Measurements from ENCODE around the gene SPACA1. TPM values are rescaled to one million over a fixed set of nuclear protein-coding genes. Genes with fewer than 3 reads are reported as not detected.

SPACA1 gene
- total and polyA plus RNA-seq, 2 of the 4 experiments (the other 2 are of a cell fraction): not detected

- dilution Hi-C loops (cut with HindIII; ENCODE audit: low sequenced_read_pairs, unreplicated experiment): no loop called here
- no peak overlapping the region for H2BK15ac ChIP-seq (ENCODE audit: low read depth, low read length)
- no peaks in the 10 kb centered on the region for H3K9me1 ChIP-seq (ENCODE audit: insufficient read depth, low read length)
- no peak overlapping the region for H3K4ac ChIP-seq (ENCODE audit: low read depth, low read length)
- no peak overlapping the region for H2BK120ac ChIP-seq (ENCODE audit: low read depth, low read length)
- no peaks in the 10 kb centered on the region for H3K9me3 ChIP-seq (ENCODE audit: control insufficient read depth, insufficient read depth, low read length)
- no peak overlapping the region for H4K91ac ChIP-seq (ENCODE audit: insufficient read depth, low read depth, low read length)
- no TSS peak for BruUV-seq (replicated peaks)
- no peaks in the 10 kb centered on the region for H3K36me3 ChIP-seq (ENCODE audit: control insufficient read depth, insufficient read depth, low read length)
- H2BK20ac ChIP-seq (ENCODE audit: low read depth, low read length): no peak overlapping the region
- no peak overlapping the region for H3K18ac ChIP-seq (ENCODE audit: low read depth, low read length)
- no peaks in the 10 kb centered on the region for H3K4me1 ChIP-seq (ENCODE audit: control insufficient read depth, insufficient read depth, low read length)
- no peak overlapping the region for H3K4me2 ChIP-seq (ENCODE audit: low read depth, low read length)
- POLR2A ChIA-PET (ENCODE audit: unreplicated experiment): no interaction called here
- no peaks in the 10 kb centered on the region for H4K20me1 ChIP-seq (ENCODE audit: insufficient read depth, low read length)
- no peak overlapping the region for H2AK5ac ChIP-seq (ENCODE audit: low read depth, low read length)
- intact Hi-C loops (cut with micrococcal nuclease): no loop called here
- no peak overlapping the region for H3K27ac ChIP-seq (ENCODE audit: insufficient read depth, low read length)
- H3K56ac ChIP-seq (ENCODE audit: extremely low read depth, insufficient read depth, low read length): no peak overlapping the region
- no peak overlapping the region for H3K9ac ChIP-seq (ENCODE audit: low read depth, low read length)
- TF ChIP-seq RCOR1 (IDR thresholded peaks at IDR 0.05; ENCODE audit: insufficient replicate concordance, low read length) (no peak), USF2 (IDR thresholded peaks at IDR 0.05; ENCODE audit: low read depth, low read length) (no peak), ELK1 (IDR thresholded peaks at IDR 0.05; ENCODE audit: borderline replicate concordance, low read depth, low read length) (no peak), POLR2A (IDR thresholded peaks at IDR 0.05; ENCODE audit: low read depth, low read length) (no peak), CHD1 (IDR thresholded peaks at IDR 0.05; ENCODE audit: low read depth, low read length) (no peak), NFE2L2 (IDR thresholded peaks at IDR 0.05; ENCODE audit: low read depth, low read length) (no peak), SMC3 (IDR thresholded peaks at IDR 0.05; ENCODE audit: low read depth, low read length) (no peak), CEBPB (IDR thresholded peaks at IDR 0.05; ENCODE audit: low read depth, low read length) (no peak), MXI1 (IDR thresholded peaks at IDR 0.05; ENCODE audit: borderline replicate concordance, low read depth, low read length) (no peak)
- no peak overlapping the region for H2BK5ac ChIP-seq (ENCODE audit: low read depth, low read length, poor library complexity, severe bottlenecking)
- no peak overlapping the region for H3K14ac ChIP-seq (replicated peaks; ENCODE audit: low read depth, low read length)
- H2AK9ac ChIP-seq (replicated peaks; ENCODE audit: low read depth, low read length, poor library complexity): no peak overlapping the region
- no peak overlapping the region for H2AFZ ChIP-seq (replicated peaks; ENCODE audit: low read length, poor library complexity)
- in situ Hi-C loops (cut with MboI; ENCODE audit: low sequenced_read_pairs): no loop called here
- no peaks in the 10 kb centered on the region for H3K79me1 ChIP-seq (ENCODE audit: low read depth in 1 of 2, low read length in 2 of 2)
- peaks cover 3% of the 10 kb centered on the region; the same call in 1 of the 2 replicates for H3K27me3 ChIP-seq (ENCODE audit: control insufficient read depth, insufficient read depth, low read length)
- CTCF ChIA-PET: no interaction called here
- no peak for ATAC-seq (ENCODE audit: low read depth)
- H4K5ac ChIP-seq (ENCODE audit: low read depth, low read length): no peak overlapping the region
- no peak for DNase-seq
- no CpG with 5 or more reads among the region's 4 CpGs for whole genome bisulfite sequencing, 2 experiments (ENCODE audit: extremely low coverage in 2 of 2, insufficient read length in 1 of 2)
- H4K8ac ChIP-seq (ENCODE audit: low read depth in 2 of 2, low read length in 2 of 2): no peak overlapping the region
- no peak overlapping the region for H3K23ac ChIP-seq (ENCODE audit: low read depth, low read length)
- H3K4me3 ChIP-seq (ENCODE audit: insufficient read depth, low read depth, low read length): no peak overlapping the region
Measured at GRCh38 chr6:88008411-88008810, 39.2 kb upstream of the SPACA1 start.
